GM12891 (cell line): Measurements from ENCODE around the gene TTN.

Source experiments
- PAX5 ChIP-seq: IDR thresholded peaks from 2 replicates; pipeline ENCODE4 v1.6.1; 2011; ENCODE audit warnings: low read length, moderate library complexity, mild to moderate bottlenecking; ENCODE audit not compliant: insufficient read depth, severe bottlenecking
- POLR2A ChIP-seq: IDR thresholded peaks from 2 replicates; pipeline ENCODE4 v1.6.1; 2011; ENCODE audit warnings: low read depth, low read length, control low read depth
- POLR2AphosphoS5 ChIP-seq: IDR thresholded peaks from 2 replicates; pipeline ENCODE4 v1.6.1; 2011; ENCODE audit warnings: low read depth, low read length, control low read depth
- TAF1 ChIP-seq: IDR thresholded peaks from 2 replicates; pipeline ENCODE4 v1.6.1; 2011; ENCODE audit warnings: low read depth, low read length, control low read depth

DNA sequence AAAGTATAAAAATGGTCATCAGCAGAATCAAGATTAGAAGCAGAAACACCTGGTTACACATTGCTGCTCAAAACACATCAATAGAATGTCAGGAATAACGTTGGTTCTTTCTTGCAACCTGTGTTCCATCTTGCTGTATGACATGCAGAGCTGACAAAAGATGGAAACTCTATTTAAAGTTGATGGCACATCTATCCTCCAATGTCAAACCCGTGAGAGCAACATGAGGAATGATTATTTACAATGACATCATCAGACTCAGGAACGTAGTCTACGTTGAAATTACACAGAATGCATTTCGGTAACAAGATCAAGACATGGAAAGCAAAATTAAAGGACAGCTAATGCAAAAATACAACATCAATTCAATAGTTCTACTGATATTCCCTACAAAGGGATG, 26.2 kb upstream of the TTN start:
- TF ChIP-seq POLR2A (no peak), TAF1 (no peak), POLR2AphosphoS5 (no peak), PAX5 (no peak)
